HCT116 (cell line): ENCODE measurements around the gene PPP1R12B. TPM values are rescaled to one million over a fixed set of nuclear protein-coding genes. Genes with fewer than 3 reads are reported as not detected.
"Not testable (repeated sequence)": the region's sequence is repeated elsewhere in the genome, so short reads cannot be mapped to it uniquely, and the experiment has no call there.

Experiments
- ATAC-seq: fragments of 200-7000 bp; cut with Tn5 transposase; 2 replicates; pipeline ENCODE4 v1.9.1; 2020; ENCODE audit warnings: mild to moderate bottlenecking, moderate library complexity
- BruUV-seq: library from RNA; stranded (reverse); fragments of 400-500 nt; replicated peaks from 2 replicates; lab custom pipeline; 2021; lab: Mats Ljungman, UMichigan
- CTCF ChIA-PET: fragments of 300-600 bp; sonication (Branson Sonifier 250); formaldehyde crosslinking; loops from one replicate; lab custom pipeline; 2021; ENCODE audit warnings: antibody characterized with exemption; lab: Charles Lee
- POLR2A ChIA-PET: fragments of 300-600, 350-600 bp; sonication (Branson Sonifier 250); formaldehyde crosslinking; loops from one replicate; lab custom pipeline; 2021; ENCODE audit warnings: antibody characterized with exemption; lab: Charles Lee
- RAD21 ChIA-PET, 2 experiments: fragments of 300-600 bp; sonication (Branson Sonifier 250); formaldehyde crosslinking; loops; one replicate each; lab custom pipeline; 2023; ENCODE audit warnings: low total read pairs in 2 of 2; ENCODE audit not compliant: uncharacterized antibody in 2 of 2, unreplicated experiment in 2 of 2, low non-redundant PET in 1 of 2; lab: Charles Lee
- DNase-seq: peaks from one replicate; pipeline ENCODE4 v3.0.0-alpha.2; 2010; ENCODE audit warnings: low read depth, low spot score
- H2AFZ ChIP-seq: fragments of 200-600 bp; shearing (Covaris generic), sonication (generic); 2 replicates; pipeline ENCODE4 v1.6.1; 2017; ENCODE audit warnings: low read depth, mixed run types, mixed read lengths, antibody characterized with exemption, low read length; ENCODE audit not compliant: poor library complexity, severe bottlenecking
- H3K27ac ChIP-seq: 2 replicates; pipeline ENCODE4 v1.5.1; 2012; ENCODE audit warnings: low read depth, low read length
- H3K27me3 ChIP-seq: fragments of 200-600 bp; sonication (generic); 2 replicates; pipeline ENCODE4 v1.6.1; 2016; ENCODE audit warnings: mixed run types, low read length, mixed read lengths; ENCODE audit not compliant: insufficient read depth
- H3K36me3 ChIP-seq, 2 experiments: fragments of 200-500 bp in 1 of 2; fragments of 200-600 bp in 1 of 2; sonication (Bioruptor generic) in 1 of 2; sonication (generic) in 1 of 2; 2 replicates each; pipeline versions ENCODE4 v1.5.1 to v1.6.1; 2014 to 2016; ENCODE audit warnings: low read length in 2 of 2, inconsistent platforms in 1 of 2, mixed read lengths in 1 of 2, mixed run types in 1 of 2; ENCODE audit not compliant: insufficient read depth in 2 of 2, control insufficient read depth in 1 of 2
- H3K4me1 ChIP-seq, 2 experiments: fragments of 200-600 bp in 1 of 2; sonication (generic) in 1 of 2; 2 replicates each; pipeline versions ENCODE4 v1.5.1 to v1.6.1; 2012 to 2017; ENCODE audit warnings: low read length in 2 of 2, inconsistent platforms in 1 of 2, mild to moderate bottlenecking in 1 of 2, mixed read lengths in 1 of 2, mixed run types in 1 of 2, moderate library complexity in 1 of 2; ENCODE audit not compliant: insufficient read depth in 2 of 2, control insufficient read depth in 1 of 2
- H3K4me2 ChIP-seq: fragments of 200-600 bp; sonication (generic); 2 replicates; pipeline ENCODE4 v1.6.1; 2017; ENCODE audit warnings: mixed run types, low read length, mixed read lengths
- H3K4me3 ChIP-seq, 2 experiments: fragments of 200-600 bp in 1 of 2; sonication (generic) in 1 of 2; replicated peaks in 1 of 2; 2 replicates each; pipeline ENCODE4 v1.5.1; 2011 to 2016; ENCODE audit warnings: low read length in 2 of 2, control low read depth in 1 of 2, low read depth in 1 of 2, mild to moderate bottlenecking in 1 of 2, mixed read lengths in 1 of 2, mixed run types in 1 of 2
- H3K79me2 ChIP-seq: fragments of 200-600 bp; sonication (generic); 2 replicates; pipeline ENCODE4 v1.6.1; 2017; ENCODE audit warnings: mild to moderate bottlenecking, mixed run types, low read length, moderate library complexity, mixed read lengths; ENCODE audit not compliant: insufficient read depth
- H3K9ac ChIP-seq: fragments of 200-600 bp; sonication (generic); 2 replicates; pipeline ENCODE4 v1.6.1; 2016; ENCODE audit warnings: low read length, mixed read lengths
- H3K9me2 ChIP-seq: fragments of 200-600 bp; sonication (generic), shearing (Covaris generic); 2 replicates; pipeline ENCODE4 v1.6.1; 2017; ENCODE audit warnings: mixed run types, mild to moderate bottlenecking, moderate library complexity; ENCODE audit not compliant: insufficient read depth
- H3K9me3 ChIP-seq, 2 experiments: fragments of 200-500 bp in 1 of 2; fragments of 200-600 bp in 1 of 2; sonication (Bioruptor generic) in 1 of 2; sonication (generic) in 1 of 2; 2 replicates each; pipeline ENCODE4 v1.6.1; 2014 to 2017; ENCODE audit warnings: low read length in 2 of 2, mixed read lengths in 2 of 2, inconsistent platforms in 1 of 2, low read depth in 1 of 2, mild to moderate bottlenecking in 1 of 2, mixed run types in 1 of 2, moderate library complexity in 1 of 2; ENCODE audit not compliant: control insufficient read depth in 1 of 2, insufficient read depth in 1 of 2
- H4K20me1 ChIP-seq: fragments of 200-600 bp; sonication (generic), shearing (Covaris generic); 2 replicates; pipeline ENCODE4 v1.6.1; 2017; ENCODE audit warnings: mixed run types, mild to moderate bottlenecking, moderate library complexity; ENCODE audit not compliant: insufficient read depth
- ATF3 ChIP-seq: IDR thresholded peaks from 2 replicates; pipeline ENCODE4 v1.6.1; 2012
- CBX3 ChIP-seq: IDR thresholded peaks from 2 replicates; pipeline ENCODE4 v1.6.1; 2012; ENCODE audit warnings: low read depth
- EGR1 ChIP-seq: IDR thresholded peaks from 2 replicates; pipeline ENCODE4 v1.6.1; 2012; ENCODE audit warnings: low read depth
- ELF1 ChIP-seq: IDR thresholded peaks from 2 replicates; pipeline ENCODE4 v1.6.1; 2012; ENCODE audit warnings: low read depth, borderline replicate concordance
- FOSL1 ChIP-seq: IDR thresholded peaks from 2 replicates; pipeline ENCODE4 v1.6.1; 2012; ENCODE audit warnings: low read depth
- JUND ChIP-seq: IDR thresholded peaks from 2 replicates; pipeline ENCODE4 v1.6.1; 2012
- MAX ChIP-seq: IDR thresholded peaks from 2 replicates; pipeline ENCODE4 v1.6.1; 2012
- REST ChIP-seq: IDR thresholded peaks from 2 replicates; pipeline ENCODE4 v1.6.1; 2012; ENCODE audit warnings: low read depth
- SIN3A ChIP-seq: IDR thresholded peaks from 2 replicates; pipeline ENCODE4 v1.6.1; 2012; ENCODE audit warnings: low read depth
- ZBTB33 ChIP-seq: IDR thresholded peaks from 2 replicates; pipeline ENCODE4 v1.6.1; 2011; ENCODE audit warnings: mild to moderate bottlenecking, low read length, moderate library complexity; ENCODE audit not compliant: insufficient replicate concordance; ENCODE audit errors: extremely low read depth
- ZFX ChIP-seq: fragments of 450-650 bp; IDR thresholded peaks from 2 replicates; pipeline ENCODE4 v1.6.1; 2017
- ZNF274 ChIP-seq: fragments of 200-500 bp; sonication (Bioruptor generic); IDR thresholded peaks from 2 replicates; pipeline ENCODE4 v1.6.1; 2014; ENCODE audit warnings: mild to moderate bottlenecking, low read depth, low read length, inconsistent platforms
- intact Hi-C: fragments of 100-400 bp; cut with micrococcal nuclease; formaldehyde crosslinking; loops from 2 replicates; pipeline ENCODE4 v1.10.0; 2022
- total RNA-seq: library from RNA; stranded (reverse); gene quantifications from one replicate; pipeline ENCODE4 v1.2.1, GENCODE V29; 2021; ENCODE audit not compliant: unreplicated experiment

Gene PPP1R12B
- total RNA-seq, 1 experiment from 2014 or later = 14.3 TPM

- Histone ChIP-seq H3K79me2 (peaks cover 14% of the 10 kb centered on the region), H2AFZ (no peak overlapping the region), H3K9me3 (no peaks in the 10 kb centered on the region), H3K9ac (no peak overlapping the region), H3K27ac (no peak overlapping the region), H4K20me1 (no peaks in the 10 kb centered on the region), H3K27me3 (no peaks in the 10 kb centered on the region), H3K4me1 (peaks cover 4 to 15% of the 10 kb centered on the region in 2 experiments), H3K36me3 (no peaks in the 10 kb centered on the region)
- BruUV-seq = no TSS peak
- ChIA-PET CTCF (no interaction called here), POLR2A (no interaction called here)
- TF ChIP-seq FOSL1 = no peak
- TF ChIP-seq ZBTB33 = no peak
- no peak for TF ChIP-seq CBX3
- TF ChIP-seq ATF3 = no peak
- no peak for TF ChIP-seq ZFX
- TF ChIP-seq MAX = no peak
- TF ChIP-seq JUND = no peak
- TF ChIP-seq SIN3A = no peak
- TF ChIP-seq EGR1 = no peak
- TF ChIP-seq ZNF274 = no peak
- no peak for TF ChIP-seq REST
- TF ChIP-seq ELF1 = no peak
- TF ChIP-seq, all 23 proteins: peak for 0
- DNase-seq (no peak), ATAC-seq (no peak)
- Histone ChIP-seq H3K4me3 (no peak overlapping the region), H3K4me2 (no peak overlapping the region), H3K9me2 (no peaks in the 10 kb centered on the region)
- RAD21 ChIA-PET = no interaction called here
- intact Hi-C loops = no loop called here
Measured at GRCh38 chr1:202351725-202352124, 3.2 kb downstream of the PPP1R12B start.

- H3K9me3 ChIP-seq, ATAC-seq, H3K36me3 ChIP-seq, H3K27ac ChIP-seq, H4K20me1 ChIP-seq, BruUV-seq, H3K4me2 ChIP-seq, H3K9me2 ChIP-seq, H3K27me3 ChIP-seq, DNase-seq, H2AFZ ChIP-seq, POLR2A ChIA-PET, intact Hi-C loops, H3K4me3 ChIP-seq, H3K9ac ChIP-seq, RAD21 ChIA-PET: not testable (repeated sequence)
- peaks cover 4 to 15% of the 10 kb centered on the region in 2 experiments for H3K4me1 ChIP-seq
- CTCF ChIA-PET = interaction anchor here (0.9 kb wide), 1 partner anchor 9 kb away, joined by 5 read pairs; no protein-coding TSS in a partner anchor
- H3K79me2 ChIP-seq = peaks cover 14% of the 10 kb centered on the region
Measured at GRCh38 chr1:202352583-202353197, 4.2 kb downstream of the PPP1R12B start.
